ENCODE results near the gene FOSL2.

The FOSL2 gene

DNA sequence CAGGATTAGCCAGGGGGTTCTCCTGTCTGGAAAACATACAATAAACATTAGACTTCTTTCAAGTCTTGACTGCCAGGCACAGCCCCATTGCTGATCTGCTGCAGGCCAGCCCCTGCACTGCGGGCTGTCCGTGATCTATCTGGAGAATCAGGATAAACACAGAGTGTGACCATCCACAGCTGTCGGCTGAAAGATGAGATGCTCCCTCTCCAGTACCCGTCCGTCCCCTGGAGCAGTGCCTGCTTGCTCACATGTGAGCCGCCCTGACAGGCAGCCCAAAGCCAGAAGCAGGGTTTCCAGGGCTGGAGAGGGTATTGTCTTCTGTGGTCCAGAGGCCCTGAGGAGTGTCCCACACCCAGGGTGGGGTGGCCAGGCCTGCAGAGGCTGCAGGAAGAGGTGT is 46.1 kb upstream of the FOSL2 start:
- H2BK120ac ChIP-seq (ENCODE audit: low read depth, low read length), result no peak overlapping the region
- H3K18ac ChIP-seq (ENCODE audit: low read length), result no peak overlapping the region
- H3K79me1 ChIP-seq (ENCODE audit: low read length), result no peaks in the 10 kb centered on the region
- H3K79me2 ChIP-seq (ENCODE audit: control insufficient read depth, insufficient read depth, low read length), result no peaks in the 10 kb centered on the region
- H3K4me3 ChIP-seq (ENCODE audit: low read length), result no peak overlapping the region
- H3K23ac ChIP-seq (ENCODE audit: low read length), result no peak overlapping the region
- no peak overlapping the region for H3K9ac ChIP-seq (ENCODE audit: low read length)
- no peak overlapping the region for H2AK5ac ChIP-seq (ENCODE audit: low read length)
- H3K36me3 ChIP-seq (ENCODE audit: control insufficient read depth, insufficient read depth, low read length), result no peaks in the 10 kb centered on the region
- H3K56ac ChIP-seq (ENCODE audit: low read length), result no peak overlapping the region
- H4K5ac ChIP-seq (ENCODE audit: low read length), result no peak overlapping the region
- no peak overlapping the region for H3K4ac ChIP-seq (ENCODE audit: low read depth, low read length)
- WGBS (ENCODE audit: extremely low coverage, insufficient coverage, low lambda C conversion rate), result no CpG with 5 or more reads among the region's 6 CpGs
- H3K4me2 ChIP-seq (ENCODE audit: low read length), result no peak overlapping the region
- H3K4me1 ChIP-seq (ENCODE audit: control insufficient read depth, low read depth, low read length), result no peaks in the 10 kb centered on the region
- no peak overlapping the region for H2BK5ac ChIP-seq (ENCODE audit: low read length)
- no peak overlapping the region for H3K27ac ChIP-seq (ENCODE audit: low read depth, low read length)
- no peak overlapping the region for H2BK15ac ChIP-seq (replicated peaks; ENCODE audit: low read depth)
- no peak for DNase-seq
- H4K8ac ChIP-seq (ENCODE audit: low read depth, low read length), result no peak overlapping the region
- H3K27me3 ChIP-seq (ENCODE audit: insufficient read depth, low read length, poor library complexity), result no peaks in the 10 kb centered on the region

DNA sequence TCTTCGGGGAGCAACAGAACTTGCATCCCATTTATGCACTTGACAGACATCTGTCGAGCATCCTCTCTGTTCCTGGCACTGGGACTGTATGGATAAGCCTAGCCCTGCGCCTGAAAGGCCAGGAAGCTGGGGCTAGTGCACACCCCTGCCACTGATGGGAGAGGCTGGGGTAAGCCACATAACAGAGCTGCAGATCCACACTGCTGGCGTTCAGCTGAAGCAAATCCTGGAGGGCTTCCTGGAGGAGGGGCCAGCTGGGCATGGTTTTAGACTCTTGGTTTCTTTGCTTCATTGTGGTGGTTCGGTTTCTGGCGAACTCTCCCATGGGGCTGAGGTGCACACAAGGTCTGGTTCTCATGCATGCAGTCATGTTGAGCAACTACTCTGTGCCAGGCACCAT is 45.5 kb upstream of the FOSL2 start:
- Histone ChIP-seq H3K4me3 (ENCODE audit: low read length) (no peak overlapping the region), H3K4me1 (ENCODE audit: control insufficient read depth, low read depth, low read length) (no peaks in the 10 kb centered on the region), H2BK15ac (replicated peaks; ENCODE audit: low read depth) (no peak overlapping the region), H3K27ac (ENCODE audit: low read depth, low read length) (no peak overlapping the region), H3K27me3 (ENCODE audit: insufficient read depth, low read length, poor library complexity) (no peaks in the 10 kb centered on the region), H3K4ac (ENCODE audit: low read depth, low read length) (no peak overlapping the region), H3K4me2 (ENCODE audit: low read length) (no peak overlapping the region), H3K36me3 (ENCODE audit: control insufficient read depth, insufficient read depth, low read length) (no peaks in the 10 kb centered on the region), H3K79me2 (ENCODE audit: control insufficient read depth, insufficient read depth, low read length) (no peaks in the 10 kb centered on the region), H4K8ac (ENCODE audit: low read depth, low read length) (no peak overlapping the region), H2BK120ac (ENCODE audit: low read depth, low read length) (no peak overlapping the region), H4K5ac (ENCODE audit: low read length) (no peak overlapping the region), H3K18ac (ENCODE audit: low read length) (no peak overlapping the region), H2AK5ac (ENCODE audit: low read length) (no peak overlapping the region), H2BK5ac (ENCODE audit: low read length) (no peak overlapping the region), H3K23ac (ENCODE audit: low read length) (no peak overlapping the region), H3K79me1 (ENCODE audit: low read length) (no peaks in the 10 kb centered on the region), H3K56ac (ENCODE audit: low read length) (no peak overlapping the region), H3K9ac (ENCODE audit: low read length) (no peak overlapping the region)
- DNase-seq, result no peak
- WGBS (ENCODE audit: extremely low coverage, insufficient coverage, low lambda C conversion rate), result no CpG with 5 or more reads among the region's 6 CpGs

DNA sequence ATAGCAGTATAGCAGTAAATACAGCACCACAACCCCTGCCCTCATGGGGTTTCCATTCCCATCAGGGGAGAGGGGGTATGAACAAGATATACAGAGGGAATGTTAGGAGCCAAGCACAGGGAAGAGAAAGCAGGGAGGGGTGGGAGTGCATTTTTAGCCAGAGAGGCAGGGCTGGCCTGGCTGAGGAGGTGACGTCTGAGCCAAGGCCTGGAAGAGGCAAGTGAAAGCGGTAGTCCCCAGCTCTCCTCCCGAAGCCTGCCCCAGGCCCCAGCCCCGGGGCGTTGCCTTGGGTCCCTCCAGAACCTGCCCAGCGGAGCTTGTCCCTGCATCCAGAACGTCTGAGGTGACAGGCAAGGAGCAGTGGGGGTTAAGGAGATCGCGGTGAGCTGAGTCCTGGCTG is 45.1 kb upstream of the FOSL2 start:
- H2BK120ac ChIP-seq (ENCODE audit: low read depth, low read length), result no peak overlapping the region

DNA sequence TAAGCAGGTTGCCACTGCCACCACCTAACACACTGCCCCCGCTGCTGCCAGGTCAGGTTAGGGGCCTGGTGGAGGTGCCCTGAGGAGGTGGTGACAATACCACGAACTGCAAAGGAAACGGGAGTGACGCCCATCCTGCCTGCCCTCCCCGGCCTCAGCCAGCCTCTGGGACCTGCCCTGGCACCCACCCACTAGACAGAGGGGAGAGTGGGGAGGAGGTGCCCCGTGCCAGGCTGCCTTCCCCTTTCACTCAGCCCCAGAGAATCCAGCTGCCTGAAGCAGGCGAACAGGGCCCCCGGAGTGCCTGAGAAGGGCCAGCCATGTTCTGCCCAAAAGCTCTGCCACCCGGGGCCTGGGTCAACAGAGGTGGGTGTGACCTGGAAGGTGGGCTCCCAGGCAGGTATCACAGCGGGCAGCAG is 44.5 kb upstream of the FOSL2 start:
- H3K4me2 ChIP-seq (ENCODE audit: low read length), result no peak overlapping the region
- no peak overlapping the region for H2BK120ac ChIP-seq (ENCODE audit: low read depth, low read length)
- WGBS (ENCODE audit: extremely low coverage, insufficient coverage, low lambda C conversion rate), result no CpG with 5 or more reads among the region's 10 CpGs
- no peak overlapping the region for H3K23ac ChIP-seq (ENCODE audit: low read length)
- no peak overlapping the region for H3K4me3 ChIP-seq (ENCODE audit: low read length)
- no peaks in the 10 kb centered on the region for H3K36me3 ChIP-seq (ENCODE audit: control insufficient read depth, insufficient read depth, low read length)
- no peaks in the 10 kb centered on the region for H3K79me2 ChIP-seq (ENCODE audit: control insufficient read depth, insufficient read depth, low read length)
- no peak overlapping the region for H2AK5ac ChIP-seq (ENCODE audit: low read length)
- no peaks in the 10 kb centered on the region for H3K79me1 ChIP-seq (ENCODE audit: low read length)
- no peak overlapping the region for H3K4ac ChIP-seq (ENCODE audit: low read depth, low read length)
- no peaks in the 10 kb centered on the region for H3K4me1 ChIP-seq (ENCODE audit: control insufficient read depth, low read depth, low read length)
- H3K27me3 ChIP-seq (ENCODE audit: insufficient read depth, low read length, poor library complexity), result no peaks in the 10 kb centered on the region
- no peak overlapping the region for H3K18ac ChIP-seq (ENCODE audit: low read length)
- H3K9ac ChIP-seq (ENCODE audit: low read length), result no peak overlapping the region
- no peak overlapping the region for H2BK15ac ChIP-seq (replicated peaks; ENCODE audit: low read depth)
- H3K56ac ChIP-seq (ENCODE audit: low read length), result no peak overlapping the region
- H4K5ac ChIP-seq (ENCODE audit: low read length), result no peak overlapping the region
- no peak overlapping the region for H4K8ac ChIP-seq (ENCODE audit: low read depth, low read length)
- no peak overlapping the region for H2BK5ac ChIP-seq (ENCODE audit: low read length)
- H3K27ac ChIP-seq (ENCODE audit: low read depth, low read length), result no peak overlapping the region
- no peak for DNase-seq

More for the DNA sequence above, 45.1 kb upstream of the FOSL2 start:
- no peak overlapping the region for H4K5ac ChIP-seq (ENCODE audit: low read length)
- no peak overlapping the region for H2BK15ac ChIP-seq (replicated peaks; ENCODE audit: low read depth)
- no peak overlapping the region for H3K23ac ChIP-seq (ENCODE audit: low read length)
- DNase-seq, result no peak
- no peaks in the 10 kb centered on the region for H3K79me1 ChIP-seq (ENCODE audit: low read length)
- no peak overlapping the region for H2BK5ac ChIP-seq (ENCODE audit: low read length)
- no peaks in the 10 kb centered on the region for H3K36me3 ChIP-seq (ENCODE audit: control insufficient read depth, insufficient read depth, low read length)
- H4K8ac ChIP-seq (ENCODE audit: low read depth, low read length), result no peak overlapping the region
- no peak overlapping the region for H3K56ac ChIP-seq (ENCODE audit: low read length)
- no peak overlapping the region for H3K18ac ChIP-seq (ENCODE audit: low read length)
- WGBS (ENCODE audit: extremely low coverage, insufficient coverage, low lambda C conversion rate), result no CpG with 5 or more reads among the region's 9 CpGs
- no peak overlapping the region for H3K9ac ChIP-seq (ENCODE audit: low read length)
- no peaks in the 10 kb centered on the region for H3K79me2 ChIP-seq (ENCODE audit: control insufficient read depth, insufficient read depth, low read length)
- no peak overlapping the region for H3K4me3 ChIP-seq (ENCODE audit: low read length)
- H3K4ac ChIP-seq (ENCODE audit: low read depth, low read length), result no peak overlapping the region
- no peak overlapping the region for H3K27ac ChIP-seq (ENCODE audit: low read depth, low read length)
- H2AK5ac ChIP-seq (ENCODE audit: low read length), result no peak overlapping the region
- H3K4me2 ChIP-seq (ENCODE audit: low read length), result no peak overlapping the region
- no peaks in the 10 kb centered on the region for H3K27me3 ChIP-seq (ENCODE audit: insufficient read depth, low read length, poor library complexity)
- no peaks in the 10 kb centered on the region for H3K4me1 ChIP-seq (ENCODE audit: control insufficient read depth, low read depth, low read length)

DNA sequence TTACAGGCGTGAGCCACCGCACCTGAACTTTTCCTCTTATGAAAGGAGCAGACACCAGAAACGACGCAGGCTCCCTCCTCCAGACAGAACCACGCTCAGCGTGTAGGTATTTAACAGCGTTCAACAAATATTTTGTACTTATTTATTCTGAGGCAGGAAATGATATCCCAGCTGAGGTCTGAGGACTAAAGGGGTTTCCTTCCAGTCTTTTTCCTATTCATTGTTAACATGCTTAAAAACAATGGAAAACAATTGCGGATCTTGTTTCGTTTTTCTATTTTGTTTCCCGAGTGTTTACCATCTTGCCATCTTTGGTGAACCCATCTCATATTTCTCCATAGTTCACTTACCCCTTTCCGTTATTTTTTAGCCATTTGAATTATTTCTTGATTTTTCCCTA is 43.7 kb upstream of the FOSL2 start:
- Histone ChIP-seq H3K23ac (ENCODE audit: low read length) (no peak overlapping the region), H3K79me2 (ENCODE audit: control insufficient read depth, insufficient read depth, low read length) (no peaks in the 10 kb centered on the region), H3K4me1 (ENCODE audit: control insufficient read depth, low read depth, low read length) (no peaks in the 10 kb centered on the region), H2BK5ac (ENCODE audit: low read length) (no peak overlapping the region), H3K27ac (ENCODE audit: low read depth, low read length) (no peak overlapping the region), H3K4me3 (ENCODE audit: low read length) (no peak overlapping the region), H3K79me1 (ENCODE audit: low read length) (no peaks in the 10 kb centered on the region), H3K18ac (ENCODE audit: low read length) (no peak overlapping the region), H3K27me3 (ENCODE audit: insufficient read depth, low read length, poor library complexity) (no peaks in the 10 kb centered on the region), H3K36me3 (ENCODE audit: control insufficient read depth, insufficient read depth, low read length) (no peaks in the 10 kb centered on the region), H3K4me2 (ENCODE audit: low read length) (no peak overlapping the region), H2BK15ac (replicated peaks; ENCODE audit: low read depth) (no peak overlapping the region), H3K4ac (ENCODE audit: low read depth, low read length) (no peak overlapping the region), H4K5ac (ENCODE audit: low read length) (no peak overlapping the region), H2BK120ac (ENCODE audit: low read depth, low read length) (no peak overlapping the region), H3K9ac (ENCODE audit: low read length) (no peak overlapping the region), H3K56ac (ENCODE audit: low read length) (no peak overlapping the region), H2AK5ac (ENCODE audit: low read length) (no peak overlapping the region), H4K8ac (ENCODE audit: low read depth, low read length) (no peak overlapping the region)
- DNase-seq, result no peak
- 100% methylated on average over 1 of the region's 11 CpGs for WGBS (ENCODE audit: extremely low coverage, insufficient coverage, low lambda C conversion rate)

DNA sequence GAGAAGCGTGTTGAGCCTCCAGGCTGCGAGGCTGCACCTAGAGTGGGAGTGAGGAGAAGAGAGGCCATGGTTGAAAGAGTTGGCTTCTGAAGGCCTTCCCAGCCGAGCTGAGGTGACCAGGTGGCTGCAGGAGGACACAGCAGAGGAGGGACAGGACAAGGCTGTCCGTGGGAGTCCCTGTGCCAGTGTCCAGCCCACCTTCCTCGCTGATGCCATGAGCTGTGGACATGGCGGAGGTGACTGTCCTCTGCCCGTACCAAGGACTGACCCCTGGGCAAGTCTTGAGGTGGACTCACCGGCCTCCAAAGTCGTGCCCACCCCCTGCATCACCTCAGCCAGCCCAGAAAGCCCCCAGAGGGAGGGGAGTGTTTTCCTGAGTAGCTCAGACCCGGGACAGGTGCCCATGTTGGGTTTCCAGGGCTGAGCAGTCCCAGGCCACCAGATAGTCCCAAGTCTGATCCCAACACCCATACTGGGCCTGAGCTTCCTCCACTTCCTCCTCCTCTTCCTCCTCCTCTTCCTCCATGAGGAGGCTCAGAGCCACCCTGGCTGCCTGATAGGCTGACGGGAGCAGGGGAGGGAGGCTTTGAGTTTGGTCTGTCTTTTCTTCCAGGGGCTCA is 43.0 kb upstream of the FOSL2 start:
- Histone ChIP-seq H3K4ac (ENCODE audit: low read depth, low read length) (no peak overlapping the region), H2BK5ac (ENCODE audit: low read length) (no peak overlapping the region), H3K27ac (ENCODE audit: low read depth, low read length) (no peak overlapping the region), H2BK120ac (ENCODE audit: low read depth, low read length) (no peak overlapping the region), H3K4me3 (ENCODE audit: low read length) (no peak overlapping the region), H3K56ac (ENCODE audit: low read length) (no peak overlapping the region), H3K18ac (ENCODE audit: low read length) (no peak overlapping the region), H3K27me3 (ENCODE audit: insufficient read depth, low read length, poor library complexity) (no peaks in the 10 kb centered on the region), H2AK5ac (ENCODE audit: low read length) (no peak overlapping the region), H3K9ac (ENCODE audit: low read length) (no peak overlapping the region), H4K5ac (ENCODE audit: low read length) (no peak overlapping the region), H4K8ac (ENCODE audit: low read depth, low read length) (no peak overlapping the region), H3K79me2 (ENCODE audit: control insufficient read depth, insufficient read depth, low read length) (no peaks in the 10 kb centered on the region), H3K4me1 (ENCODE audit: control insufficient read depth, low read depth, low read length) (no peaks in the 10 kb centered on the region), H2BK15ac (replicated peaks; ENCODE audit: low read depth) (no peak overlapping the region), H3K4me2 (ENCODE audit: low read length) (no peak overlapping the region), H3K23ac (ENCODE audit: low read length) (no peak overlapping the region), H3K36me3 (ENCODE audit: control insufficient read depth, insufficient read depth, low read length) (no peaks in the 10 kb centered on the region), H3K79me1 (ENCODE audit: low read length) (no peaks in the 10 kb centered on the region)
- DNase-seq, result no peak
- no CpG with 5 or more reads among the region's 11 CpGs for WGBS (ENCODE audit: extremely low coverage, insufficient coverage, low lambda C conversion rate)
